Transverse colon (tissue), 4 donors: ENCODE results near the gene TMEM69. TPM values are rescaled to one million over a fixed set of nuclear protein-coding genes. Genes with fewer than 3 reads are reported as not detected.
"Not testable (repeated sequence)": the region's sequence is repeated elsewhere in the genome, so short reads cannot be mapped to it uniquely, and the experiment has no call there.

Source experiments
- DNase-seq: peaks from one replicate; pipeline ENCODE4 v3.0.0-alpha.2; 2019
- H3K27ac ChIP-seq, 4 donors: fragments of 200-600 bp; sonication (generic); 2 replicates each; pipeline ENCODE4 v1.5.1; 2016 to 2018; ENCODE audit warnings: inconsistent platforms in 4 of 4
- H3K27me3 ChIP-seq: fragments of 200-600 bp; sonication (generic); 2 replicates; pipeline ENCODE4 v1.5.1; 2017; ENCODE audit warnings: inconsistent platforms
- H3K36me3 ChIP-seq, 4 donors: fragments of 200-600 bp; sonication (generic); 2 replicates each; pipeline ENCODE4 v1.5.1; 2017 to 2019; ENCODE audit warnings: inconsistent platforms in 4 of 4
- H3K4me1 ChIP-seq, 4 donors: fragments of 200-600 bp; sonication (generic); 2 replicates each; pipeline ENCODE4 v1.5.1; 2017 to 2020; ENCODE audit warnings: inconsistent platforms in 4 of 4
- H3K4me3 ChIP-seq, 4 donors: fragments of 200-600 bp; sonication (generic); 1 replicate in 1 of 4; 2 replicates in 3 of 4; pipeline versions ENCODE4 v1.5.1 to v1.6.1; 2017 to 2019; ENCODE audit warnings: inconsistent platforms in 4 of 4
- H3K9me3 ChIP-seq, 2 donors: fragments of 200-600 bp; sonication (generic); 2 replicates each; pipeline ENCODE4 v1.5.1; 2017 to 2019; ENCODE audit warnings: inconsistent platforms in 2 of 2
- EP300 ChIP-seq: sonication (generic); formaldehyde crosslinking; IDR thresholded peaks from one replicate; pipeline ENCODE4 v1.6.1; 2017; ENCODE audit warnings: antibody characterized with exemption, low read depth
- POLR2A ChIP-seq: fragments of 450-650 bp; IDR thresholded peaks from one replicate; pipeline ENCODE4 v1.6.1; 2016; ENCODE audit warnings: antibody characterized with exemption, mild to moderate bottlenecking, moderate library complexity
- POLR2AphosphoS5 ChIP-seq, 3 donors: sonication (generic); formaldehyde crosslinking; IDR thresholded peaks; one replicate each; pipeline ENCODE4 v1.6.1; 2016; ENCODE audit warnings: antibody characterized with exemption in 3 of 3
- WGBS, 2 donors: methylation state at CpG; one replicate each; pipeline ENCODE4 v1.1.5; 2018; ENCODE audit warnings: low coverage in 1 of 2; 5-methylcytosine and 5-hydroxymethylcytosine counted together
- in situ Hi-C, 4 donors: fragments of 200-750 bp; cut with MboI; loops; one replicate each; pipeline versions ENCODE4 v1.15.0 to v1.15.1; 2017; ENCODE audit warnings: low sequenced_read_pairs in 3 of 4, low pct_ligation_motif_present in 1 of 4, low pct_unique_long_range_greater_than_20kb in 1 of 4
- intact Hi-C: fragments of 100-400 bp; cut with DNase I; formaldehyde crosslinking; loops from one replicate; pipeline ENCODE4 v1.15.1; 2023; ENCODE audit warnings: low total_unique reads
- total RNA-seq, 4 donors: library from RNA; depleted of rRNA; stranded (reverse); fragments of >200 nt; gene quantifications; one replicate each; pipeline ENCODE4 v1.1.0, GENCODE V29; 2016
- TF ChIP-seq, protein P1 (sequence below), 5 experiments: fragments of 200-600 bp in 3 of 5; fragments of 450-650 bp in 2 of 5; sonication (generic) in 3 of 5; IDR thresholded peaks; 1 replicate in 2 of 5; 2 replicates in 3 of 5; pipeline ENCODE4 v1.5.1; 2016 to 2017; ENCODE audit warnings: antibody characterized with exemption in 5 of 5, inconsistent platforms in 3 of 5, mild to moderate bottlenecking in 2 of 5, moderate library complexity in 1 of 5

TMEM69 gene
- total RNA-seq, 4 donors from 2014 or later, result 6.4 to 47.2 (median 28.0) TPM

DNA sequence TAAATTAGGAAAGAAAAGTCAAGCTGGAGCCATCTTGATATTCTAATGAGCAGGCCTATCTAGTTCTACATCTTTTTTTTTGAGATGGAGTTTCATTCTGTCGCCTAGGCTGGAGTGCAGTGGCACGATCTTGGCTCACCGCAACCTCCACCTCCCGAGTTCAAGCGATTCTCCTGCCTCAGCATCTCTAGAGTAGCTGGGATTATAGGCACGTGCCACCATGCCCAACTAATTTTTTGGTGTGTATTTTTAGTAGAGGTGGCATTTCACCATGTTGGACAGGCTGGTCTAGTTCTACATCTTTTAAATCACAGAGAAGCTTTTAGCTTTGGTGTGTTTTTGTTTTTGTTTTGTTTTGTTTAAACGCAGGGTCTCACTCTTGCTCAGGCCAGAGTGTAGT, 6.8 kb downstream of the TMEM69 start:
- H3K4me1 ChIP-seq, result no peaks in the 10 kb centered on the region
- in situ Hi-C loops (no loop called here), intact Hi-C loops (no loop called here)
- DNase-seq, result no peak
- H3K36me3 ChIP-seq, result peaks cover 0 to 34% (median 14%) of the 10 kb centered on the region in 4 donors
- 90 to 92% methylated on average over 7 of the region's 7 CpGs for WGBS, 2 donors
- no peaks in the 10 kb centered on the region for H3K9me3 ChIP-seq
- H3K4me3 ChIP-seq, result no peak overlapping the region
- TF ChIP-seq, protein P1, sequence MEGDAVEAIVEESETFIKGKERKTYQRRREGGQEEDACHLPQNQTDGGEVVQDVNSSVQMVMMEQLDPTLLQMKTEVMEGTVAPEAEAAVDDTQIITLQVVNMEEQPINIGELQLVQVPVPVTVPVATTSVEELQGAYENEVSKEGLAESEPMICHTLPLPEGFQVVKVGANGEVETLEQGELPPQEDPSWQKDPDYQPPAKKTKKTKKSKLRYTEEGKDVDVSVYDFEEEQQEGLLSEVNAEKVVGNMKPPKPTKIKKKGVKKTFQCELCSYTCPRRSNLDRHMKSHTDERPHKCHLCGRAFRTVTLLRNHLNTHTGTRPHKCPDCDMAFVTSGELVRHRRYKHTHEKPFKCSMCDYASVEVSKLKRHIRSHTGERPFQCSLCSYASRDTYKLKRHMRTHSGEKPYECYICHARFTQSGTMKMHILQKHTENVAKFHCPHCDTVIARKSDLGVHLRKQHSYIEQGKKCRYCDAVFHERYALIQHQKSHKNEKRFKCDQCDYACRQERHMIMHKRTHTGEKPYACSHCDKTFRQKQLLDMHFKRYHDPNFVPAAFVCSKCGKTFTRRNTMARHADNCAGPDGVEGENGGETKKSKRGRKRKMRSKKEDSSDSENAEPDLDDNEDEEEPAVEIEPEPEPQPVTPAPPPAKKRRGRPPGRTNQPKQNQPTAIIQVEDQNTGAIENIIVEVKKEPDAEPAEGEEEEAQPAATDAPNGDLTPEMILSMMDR (IDR thresholded peaks at IDR 0.05), result no peak
- TF ChIP-seq EP300 (no peak), POLR2A (no peak), POLR2AphosphoS5 (IDR thresholded peaks at IDR 0.05) (no peak)
- H3K27me3 ChIP-seq, result no peaks in the 10 kb centered on the region
- no peak overlapping the region for H3K27ac ChIP-seq

DNA sequence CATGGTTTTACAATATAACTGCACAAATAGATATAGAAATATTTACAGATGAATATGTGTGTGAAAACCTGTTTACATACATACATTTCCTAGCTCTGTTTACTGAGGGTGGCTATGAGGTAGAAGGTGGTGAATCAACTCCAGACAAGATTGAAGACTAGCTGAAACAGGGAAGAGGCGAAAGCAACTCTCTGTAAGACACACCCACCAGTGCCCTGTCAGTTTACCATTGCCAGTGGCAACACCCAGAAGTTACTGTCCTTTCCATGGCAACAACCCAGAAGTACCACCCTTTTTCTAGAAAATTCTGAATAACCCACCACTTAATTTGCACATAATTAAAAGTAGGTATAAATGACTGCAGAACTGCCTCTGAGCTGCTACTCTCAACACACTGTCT, 16.7 kb downstream of the TMEM69 start:
- no peak overlapping the region for H3K27ac ChIP-seq
- H3K9me3 ChIP-seq, result no peaks in the 10 kb centered on the region
- 83 to 100% methylated on average over 1 of the region's 1 CpG for whole genome bisulfite sequencing, 2 donors
- no peaks in the 10 kb centered on the region for H3K27me3 ChIP-seq
- no peak for TF ChIP-seq POLR2A
- peaks cover 0 to 13% (median 2%) of the 10 kb centered on the region in 4 donors for H3K36me3 ChIP-seq
- H3K4me3 ChIP-seq, result no peak overlapping the region
- intact Hi-C loops, result no loop called here
- no peak for DNase-seq
- H3K4me1 ChIP-seq, result no peaks in the 10 kb centered on the region
- in situ Hi-C loops, result no loop called here

DNA sequence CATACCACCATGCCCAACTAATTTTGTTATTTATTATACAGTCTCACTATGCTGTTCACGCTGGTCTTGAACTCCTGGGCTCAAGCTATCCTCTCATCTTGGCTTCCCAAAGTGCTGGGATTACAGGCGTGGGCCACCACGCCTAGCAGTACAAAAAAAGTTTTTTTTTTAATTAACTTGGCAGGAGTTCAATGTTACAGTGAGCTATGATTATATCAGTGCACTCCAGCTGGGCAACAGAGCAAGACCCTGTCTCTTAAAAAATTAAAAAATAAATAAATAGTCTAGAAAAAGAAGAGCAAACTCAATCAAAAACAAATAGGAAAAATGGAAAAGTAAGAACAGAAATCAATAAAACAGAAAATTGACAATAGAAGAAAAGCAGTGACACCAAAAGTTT, 25.7 kb downstream of the TMEM69 start:
- no peaks in the 10 kb centered on the region for H3K27me3 ChIP-seq
- H3K36me3 ChIP-seq, result peaks cover 0 to 13% (median 4%) of the 10 kb centered on the region in 4 donors
- no peaks in the 10 kb centered on the region for H3K9me3 ChIP-seq
- no peak for DNase-seq
- no peak overlapping the region for H3K4me3 ChIP-seq
- no peaks in the 10 kb centered on the region for H3K4me1 ChIP-seq
- intact Hi-C loops (no loop called here), in situ Hi-C loops (no loop called here)
- no peak overlapping the region for H3K27ac ChIP-seq
- 74 to 100% methylated on average over 3 of the region's 3 CpGs for WGBS, 2 donors
- TF ChIP-seq POLR2A, result no peak
- TF ChIP-seq EP300, result no peak
- TF ChIP-seq, protein P1 (IDR thresholded peaks at IDR 0.05), result no peak
- no peak for TF ChIP-seq POLR2AphosphoS5 (IDR thresholded peaks at IDR 0.05)

- H3K9me3 ChIP-seq, result no peaks in the 10 kb centered on the region
- peaks cover 0 to 8% (median 4%) of the 10 kb centered on the region in 4 donors for H3K36me3 ChIP-seq
- no peaks in the 10 kb centered on the region for H3K4me1 ChIP-seq
- 90 to 91% methylated on average over 3 of the region's 3 CpGs for WGBS, 2 donors
- DNase-seq, result no peak
- in situ Hi-C loops (no loop called here), intact Hi-C loops (no loop called here)
- H3K27me3 ChIP-seq, result no peaks in the 10 kb centered on the region
- no peak overlapping the region for H3K4me3 ChIP-seq
- TF ChIP-seq POLR2AphosphoS5 (IDR thresholded peaks at IDR 0.05) (no peak), POLR2A (no peak), EP300 (no peak)
- TF ChIP-seq, protein P1 (IDR thresholded peaks at IDR 0.05), result no peak
- no peak overlapping the region for H3K27ac ChIP-seq
These were observed 28.7 kb downstream of the TMEM69 start for GRCh38 chr1:45716700-45717099.

- H3K4me3 ChIP-seq, intact Hi-C loops, DNase-seq, H3K4me1 ChIP-seq, H3K27me3 ChIP-seq, H3K36me3 ChIP-seq, H3K9me3 ChIP-seq, in situ Hi-C loops, H3K27ac ChIP-seq: not testable (repeated sequence)
- 91 to 96% methylated on average over 5 to 8 of the region's 8 CpGs for WGBS, 2 donors
These were observed 29.4 kb downstream of the TMEM69 start for GRCh38 chr1:45717386-45717785.
